PFSK-1 (cell line): ENCODE data around the gene GPRC5D.

ENCODE experiments used
- FOXP2 ChIP-seq: optimal IDR thresholded peaks from 2 replicates; pipeline ENCODE3; 2011; ENCODE audit warnings: borderline replicate concordance, control low read depth, inconsistent platforms; ENCODE audit not compliant: insufficient read depth; ENCODE audit errors: extremely low read length, extremely low read depth
- POLR2AphosphoS5 ChIP-seq: IDR thresholded peaks from 2 replicates; pipeline ENCODE4 v1.6.1; 2012; ENCODE audit warnings: low read depth, mild to moderate bottlenecking, control low read depth, low read length, moderate library complexity
- SIN3A ChIP-seq: IDR thresholded peaks from 2 replicates; pipeline ENCODE4 v1.6.1; 2012; ENCODE audit warnings: mild to moderate bottlenecking, low read length, moderate library complexity, borderline replicate concordance; ENCODE audit not compliant: insufficient read depth
- TAF1 ChIP-seq: IDR thresholded peaks from 2 replicates; pipeline ENCODE4 v1.6.1; 2012; ENCODE audit warnings: low read length, control low read depth, borderline replicate concordance; ENCODE audit not compliant: insufficient read depth
- TF ChIP-seq, protein P1 (sequence below), 2 experiments: IDR thresholded peaks; 2 replicates each; pipeline versions ENCODE4 v1.6.1 to v1.8.0; 2011 to 2012; ENCODE audit warnings: low read depth in 2 of 2, low read length in 2 of 2, control low read depth in 1 of 2, inconsistent platforms in 1 of 2, mild to moderate bottlenecking in 1 of 2, moderate library complexity in 1 of 2; ENCODE audit not compliant: insufficient read depth in 1 of 2

Gene GPRC5D

GRCh38 chr12:12918781-12919389 is 33.1 kb downstream of the GPRC5D start:
- TF ChIP-seq POLR2AphosphoS5, result no peak
- TF ChIP-seq SIN3A, result no peak

GRCh38 chr12:12917517-12917916 is 34.5 kb downstream of the GPRC5D start:
- no peak for TF ChIP-seq SIN3A

GRCh38 chr12:12916135-12916944 is 35.6 kb downstream of the GPRC5D start:
- no peak for TF ChIP-seq POLR2AphosphoS5
- TF ChIP-seq, protein P1, sequence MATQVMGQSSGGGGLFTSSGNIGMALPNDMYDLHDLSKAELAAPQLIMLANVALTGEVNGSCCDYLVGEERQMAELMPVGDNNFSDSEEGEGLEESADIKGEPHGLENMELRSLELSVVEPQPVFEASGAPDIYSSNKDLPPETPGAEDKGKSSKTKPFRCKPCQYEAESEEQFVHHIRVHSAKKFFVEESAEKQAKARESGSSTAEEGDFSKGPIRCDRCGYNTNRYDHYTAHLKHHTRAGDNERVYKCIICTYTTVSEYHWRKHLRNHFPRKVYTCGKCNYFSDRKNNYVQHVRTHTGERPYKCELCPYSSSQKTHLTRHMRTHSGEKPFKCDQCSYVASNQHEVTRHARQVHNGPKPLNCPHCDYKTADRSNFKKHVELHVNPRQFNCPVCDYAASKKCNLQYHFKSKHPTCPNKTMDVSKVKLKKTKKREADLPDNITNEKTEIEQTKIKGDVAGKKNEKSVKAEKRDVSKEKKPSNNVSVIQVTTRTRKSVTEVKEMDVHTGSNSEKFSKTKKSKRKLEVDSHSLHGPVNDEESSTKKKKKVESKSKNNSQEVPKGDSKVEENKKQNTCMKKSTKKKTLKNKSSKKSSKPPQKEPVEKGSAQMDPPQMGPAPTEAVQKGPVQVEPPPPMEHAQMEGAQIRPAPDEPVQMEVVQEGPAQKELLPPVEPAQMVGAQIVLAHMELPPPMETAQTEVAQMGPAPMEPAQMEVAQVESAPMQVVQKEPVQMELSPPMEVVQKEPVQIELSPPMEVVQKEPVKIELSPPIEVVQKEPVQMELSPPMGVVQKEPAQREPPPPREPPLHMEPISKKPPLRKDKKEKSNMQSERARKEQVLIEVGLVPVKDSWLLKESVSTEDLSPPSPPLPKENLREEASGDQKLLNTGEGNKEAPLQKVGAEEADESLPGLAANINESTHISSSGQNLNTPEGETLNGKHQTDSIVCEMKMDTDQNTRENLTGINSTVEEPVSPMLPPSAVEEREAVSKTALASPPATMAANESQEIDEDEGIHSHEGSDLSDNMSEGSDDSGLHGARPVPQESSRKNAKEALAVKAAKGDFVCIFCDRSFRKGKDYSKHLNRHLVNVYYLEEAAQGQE (IDR thresholded peaks at IDR 0.05; ENCODE audit: insufficient read depth in 1 of 2, low read depth in 2 of 2, low read length in 2 of 2), result no peak
- no peak for TF ChIP-seq TAF1

GRCh38 chr12:12915656-12916055 is 36.3 kb downstream of the GPRC5D start:
- TF ChIP-seq, protein P1 (IDR thresholded peaks at IDR 0.05; ENCODE audit: insufficient read depth in 1 of 2, low read depth in 2 of 2, low read length in 2 of 2), result no peak
- TF ChIP-seq FOXP2 (no peak), SIN3A (no peak), TAF1 (no peak)

DNA sequence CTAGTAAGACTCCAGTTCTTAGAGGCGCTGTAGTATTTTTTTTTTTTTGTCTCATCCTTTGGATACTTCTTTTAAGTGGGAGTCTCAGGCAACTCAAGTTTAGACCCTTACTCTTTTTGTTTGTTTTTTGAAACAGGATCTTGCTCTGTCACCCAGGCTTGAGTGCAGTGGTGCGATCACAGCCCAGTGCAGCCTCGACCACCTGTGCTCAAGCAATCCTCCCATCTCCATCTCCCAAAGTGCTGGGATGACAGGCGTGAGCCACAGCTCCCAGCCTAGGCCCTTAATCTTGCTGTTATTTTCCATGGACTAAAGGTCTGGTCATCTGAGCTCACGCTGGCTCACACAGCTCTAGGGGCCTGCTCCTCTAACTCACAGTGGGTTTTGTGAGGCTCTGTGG is 39.3 kb downstream of the GPRC5D start:
- TF ChIP-seq, protein P1 (IDR thresholded peaks at IDR 0.05; ENCODE audit: insufficient read depth in 1 of 2, low read depth in 2 of 2, low read length in 2 of 2), result no peak
- TF ChIP-seq POLR2AphosphoS5, result no peak
- TF ChIP-seq TAF1, result no peak
- no peak for TF ChIP-seq SIN3A
- TF ChIP-seq FOXP2, result no peak

DNA sequence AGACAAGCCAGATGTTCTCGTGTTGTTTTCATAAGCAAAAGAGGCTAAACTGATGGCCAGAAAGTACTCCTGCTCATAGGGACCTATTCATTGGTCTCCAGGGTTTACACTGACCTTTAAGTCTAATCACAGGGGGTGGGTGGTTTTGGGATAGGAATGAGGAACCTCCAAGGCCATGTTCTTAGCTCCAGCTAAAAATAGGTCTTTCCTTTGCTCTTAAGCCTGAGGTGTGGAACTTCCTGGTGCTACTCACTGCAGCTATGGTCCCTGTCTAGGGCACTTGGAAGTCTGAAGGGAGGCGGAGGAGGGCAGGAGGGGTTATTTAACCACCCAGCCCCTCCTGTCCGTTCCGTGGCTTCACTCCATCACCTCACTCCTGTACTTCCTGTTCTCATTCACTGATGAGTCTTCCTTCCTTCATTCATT is 42.0 kb downstream of the GPRC5D start:
- TF ChIP-seq POLR2AphosphoS5 (no peak), TAF1 (no peak), SIN3A (no peak), FOXP2 (no peak)
- TF ChIP-seq, protein P1 (IDR thresholded peaks at IDR 0.05; ENCODE audit: insufficient read depth in 1 of 2, low read depth in 2 of 2, low read length in 2 of 2), result no peak
